HEK293 (cell line): ENCODE results near the gene KIF25.

ENCODE experiments used
- CTCF ChIA-PET: fragments of 350-600 bp; formaldehyde crosslinking; extraction: SDS; loops from one replicate; lab custom pipeline; 2021; ENCODE audit warnings: antibody characterized with exemption; lab: Yijun Ruan, JAX
- POLR2A ChIA-PET: fragments of 300-600 bp; formaldehyde crosslinking; extraction: SDS; loops from one replicate; lab custom pipeline; 2020; ENCODE audit warnings: antibody characterized with exemption, inconsistent platforms; lab: Yijun Ruan, JAX
- H3K27ac ChIP-seq: fragments of 200-500 bp; sonication (Bioruptor generic); 2 replicates; pipeline ENCODE4 v1.5.1; 2014; ENCODE audit warnings: low read depth, low read length, control low read depth, inconsistent platforms; ENCODE audit errors: extremely low read depth
- H3K36me3 ChIP-seq, 2 experiments: fragments of 200-500 bp in 1 of 2; sonication (Bioruptor generic) in 1 of 2; 1 replicate in 1 of 2; 2 replicates in 1 of 2; pipeline ENCODE4 v1.5.1; 2014 to 2017; ENCODE audit warnings: inconsistent platforms in 2 of 2, low read length in 2 of 2; ENCODE audit not compliant: control insufficient read depth in 2 of 2, insufficient read depth in 1 of 2
- H3K4me1 ChIP-seq: fragments of 200-500 bp; sonication (Bioruptor generic); 2 replicates; pipeline ENCODE4 v1.5.1; 2014; ENCODE audit warnings: mild to moderate bottlenecking, low read length, inconsistent platforms; ENCODE audit not compliant: control insufficient read depth, insufficient read depth
- H3K4me3 ChIP-seq: 2 replicates; pipeline ENCODE4 v1.5.1; 2011; ENCODE audit warnings: low read depth, mild to moderate bottlenecking, control low read depth, low read length, moderate library complexity
- H3K9me3 ChIP-seq: fragments of 200-500 bp; sonication (Bioruptor generic); 2 replicates; pipeline ENCODE4 v1.5.1; 2014; ENCODE audit warnings: low read depth, low read length, inconsistent platforms; ENCODE audit not compliant: control insufficient read depth, insufficient read depth
- IKZF3 ChIP-seq: fragments of 450-650 bp; IDR thresholded peaks from 2 replicates; pipeline ENCODE4 v1.5.0; 2018; ENCODE audit warnings: missing biosample characterization, mild to moderate bottlenecking, missing genetic modification characterization, moderate library complexity
- SP2 ChIP-seq: fragments of 450-650 bp; formaldehyde crosslinking; IDR thresholded peaks from 2 replicates; pipeline ENCODE4 v1.5.1; 2016; ENCODE audit warnings: missing biosample characterization, missing genetic modification characterization
- SP3 ChIP-seq: fragments of 450-650 bp; formaldehyde crosslinking; IDR thresholded peaks from 2 replicates; pipeline ENCODE4 v1.5.1; 2016; ENCODE audit warnings: missing biosample characterization, missing genetic modification characterization
- ZEB2 ChIP-seq: fragments of 450-650 bp; formaldehyde crosslinking; IDR thresholded peaks from 2 replicates; pipeline ENCODE4 v1.5.1; 2016; ENCODE audit warnings: missing biosample characterization, missing genetic modification characterization
- ZNF155 ChIP-seq: fragments of 450-650 bp; formaldehyde crosslinking; IDR thresholded peaks from 2 replicates; pipeline ENCODE4 v1.5.1; 2016; ENCODE audit warnings: missing biosample characterization, missing genetic modification characterization
- ZNF175 ChIP-seq: fragments of 450-650 bp; formaldehyde crosslinking; IDR thresholded peaks from 2 replicates; pipeline ENCODE4 v1.5.1; 2016; ENCODE audit warnings: missing biosample characterization, missing genetic modification characterization
- ZNF221 ChIP-seq: fragments of 450-650 bp; formaldehyde crosslinking; IDR thresholded peaks from 2 replicates; pipeline ENCODE4 v1.5.1; 2017; ENCODE audit warnings: missing biosample characterization, missing genetic modification characterization, borderline replicate concordance
- ZNF23 ChIP-seq: fragments of 450-650 bp; formaldehyde crosslinking; IDR thresholded peaks from 2 replicates; pipeline ENCODE4 v1.5.1; 2016; ENCODE audit warnings: missing biosample characterization, missing genetic modification characterization, borderline replicate concordance
- ZNF311 ChIP-seq: fragments of 450-650 bp; formaldehyde crosslinking; IDR thresholded peaks from 2 replicates; pipeline ENCODE4 v1.5.1; 2017; ENCODE audit warnings: missing biosample characterization, missing genetic modification characterization, borderline replicate concordance
- ZNF324 ChIP-seq: fragments of 450-650 bp; formaldehyde crosslinking; IDR thresholded peaks from 2 replicates; pipeline ENCODE4 v1.5.1; 2016; ENCODE audit warnings: missing biosample characterization, missing genetic modification characterization
- ZNF529 ChIP-seq: fragments of 450-650 bp; formaldehyde crosslinking; IDR thresholded peaks from 2 replicates; pipeline ENCODE4 v1.5.1; 2017; ENCODE audit warnings: missing genetic modification characterization, missing biosample characterization; ENCODE audit not compliant: insufficient replicate concordance
- ZNF544 ChIP-seq: fragments of 450-650 bp; formaldehyde crosslinking; IDR thresholded peaks from 2 replicates; pipeline ENCODE4 v1.5.0; 2017; ENCODE audit warnings: missing biosample characterization, missing genetic modification characterization
- ZNF600 ChIP-seq: fragments of 450-650 bp; formaldehyde crosslinking; IDR thresholded peaks from 2 replicates; pipeline ENCODE4 v1.5.1; 2016; ENCODE audit warnings: missing biosample characterization, missing genetic modification characterization
- ZNF785 ChIP-seq: fragments of 450-650 bp; formaldehyde crosslinking; IDR thresholded peaks from 2 replicates; pipeline ENCODE4 v1.5.1; 2016; ENCODE audit warnings: missing biosample characterization, missing genetic modification characterization
- TF ChIP-seq, protein P1 (sequence below): fragments of 450-650 bp; formaldehyde crosslinking; conservative IDR thresholded peaks from 2 replicates; pipeline ENCODE4 v1.5.1; 2016; ENCODE audit warnings: low read depth, missing biosample characterization, missing genetic modification characterization
- TF ChIP-seq, protein P2 (sequence below): fragments of 450-650 bp; formaldehyde crosslinking; IDR thresholded peaks from 2 replicates; pipeline ENCODE4 v1.5.1; 2016; ENCODE audit warnings: missing biosample characterization, missing genetic modification characterization
- TF ChIP-seq, protein P3 (sequence below): fragments of 450-650 bp; formaldehyde crosslinking; IDR thresholded peaks from 2 replicates; pipeline ENCODE4 v1.5.1; 2016; ENCODE audit warnings: missing biosample characterization, missing genetic modification characterization
- TF ChIP-seq, protein P4 (sequence below): fragments of 450-650 bp; formaldehyde crosslinking; IDR thresholded peaks from 2 replicates; pipeline ENCODE4 v1.5.1; 2016; ENCODE audit warnings: missing biosample characterization, missing genetic modification characterization
- TF ChIP-seq, protein P5 (sequence below): fragments of 450-650 bp; formaldehyde crosslinking; IDR thresholded peaks from 2 replicates; pipeline ENCODE4 v1.5.1; 2016; ENCODE audit warnings: missing biosample characterization, missing genetic modification characterization
- TF ChIP-seq, protein P6 (sequence below): fragments of 450-650 bp; formaldehyde crosslinking; IDR thresholded peaks from 2 replicates; pipeline ENCODE4 v1.5.1; 2016; ENCODE audit warnings: missing biosample characterization, missing genetic modification characterization

Gene KIF25

DNA sequence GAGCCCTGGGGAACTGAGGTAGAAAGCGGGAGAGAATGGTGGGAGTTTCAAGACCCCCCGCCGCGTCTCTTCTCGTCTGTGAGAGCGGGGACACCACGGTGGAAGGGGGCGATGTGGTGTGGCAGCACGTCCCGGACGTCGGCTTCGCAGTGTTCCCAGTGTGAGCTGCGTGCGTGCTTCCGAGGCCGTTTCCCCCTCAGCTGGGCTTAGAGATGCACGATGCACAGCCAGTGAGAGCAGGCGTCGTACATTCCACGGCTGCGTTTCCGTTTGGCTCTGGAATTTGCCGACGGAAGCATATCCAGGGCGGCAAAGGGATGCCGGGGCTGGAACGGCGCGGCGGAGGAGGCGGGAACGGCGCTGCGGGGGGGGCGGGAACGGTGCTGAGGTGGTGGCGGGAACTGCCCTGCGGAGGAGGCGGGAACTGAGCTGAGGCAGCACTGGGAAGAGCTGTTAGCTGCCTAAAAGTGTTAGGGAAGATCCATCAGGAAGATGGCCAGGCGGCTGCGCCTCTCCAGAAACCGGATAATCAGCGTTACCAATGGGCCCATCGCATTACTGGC lies 37.7 kb downstream of the KIF25 start (continued):
- TF ChIP-seq, protein P1, sequence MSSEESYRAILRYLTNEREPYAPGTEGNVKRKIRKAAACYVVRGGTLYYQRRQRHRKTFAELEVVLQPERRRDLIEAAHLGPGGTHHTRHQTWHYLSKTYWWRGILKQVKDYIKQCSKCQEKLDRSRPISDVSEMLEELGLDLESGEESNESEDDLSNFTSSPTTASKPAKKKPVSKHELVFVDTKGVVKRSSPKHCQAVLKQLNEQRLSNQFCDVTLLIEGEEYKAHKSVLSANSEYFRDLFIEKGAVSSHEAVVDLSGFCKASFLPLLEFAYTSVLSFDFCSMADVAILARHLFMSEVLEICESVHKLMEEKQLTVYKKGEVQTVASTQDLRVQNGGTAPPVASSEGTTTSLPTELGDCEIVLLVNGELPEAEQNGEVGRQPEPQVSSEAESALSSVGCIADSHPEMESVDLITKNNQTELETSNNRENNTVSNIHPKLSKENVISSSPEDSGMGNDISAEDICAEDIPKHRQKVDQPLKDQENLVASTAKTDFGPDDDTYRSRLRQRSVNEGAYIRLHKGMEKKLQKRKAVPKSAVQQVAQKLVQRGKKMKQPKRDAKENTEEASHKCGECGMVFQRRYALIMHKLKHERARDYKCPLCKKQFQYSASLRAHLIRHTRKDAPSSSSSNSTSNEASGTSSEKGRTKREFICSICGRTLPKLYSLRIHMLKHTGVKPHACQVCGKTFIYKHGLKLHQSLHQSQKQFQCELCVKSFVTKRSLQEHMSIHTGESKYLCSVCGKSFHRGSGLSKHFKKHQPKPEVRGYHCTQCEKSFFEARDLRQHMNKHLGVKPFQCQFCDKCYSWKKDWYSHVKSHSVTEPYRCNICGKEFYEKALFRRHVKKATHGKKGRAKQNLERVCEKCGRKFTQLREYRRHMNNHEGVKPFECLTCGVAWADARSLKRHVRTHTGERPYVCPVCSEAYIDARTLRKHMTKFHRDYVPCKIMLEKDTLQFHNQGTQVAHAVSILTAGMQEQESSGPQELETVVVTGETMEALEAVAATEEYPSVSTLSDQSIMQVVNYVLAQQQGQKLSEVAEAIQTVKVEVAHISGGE (tag by site-specific recombination): peak; percentile 83
- TF ChIP-seq, all 188 proteins: peak for 36

DNA sequence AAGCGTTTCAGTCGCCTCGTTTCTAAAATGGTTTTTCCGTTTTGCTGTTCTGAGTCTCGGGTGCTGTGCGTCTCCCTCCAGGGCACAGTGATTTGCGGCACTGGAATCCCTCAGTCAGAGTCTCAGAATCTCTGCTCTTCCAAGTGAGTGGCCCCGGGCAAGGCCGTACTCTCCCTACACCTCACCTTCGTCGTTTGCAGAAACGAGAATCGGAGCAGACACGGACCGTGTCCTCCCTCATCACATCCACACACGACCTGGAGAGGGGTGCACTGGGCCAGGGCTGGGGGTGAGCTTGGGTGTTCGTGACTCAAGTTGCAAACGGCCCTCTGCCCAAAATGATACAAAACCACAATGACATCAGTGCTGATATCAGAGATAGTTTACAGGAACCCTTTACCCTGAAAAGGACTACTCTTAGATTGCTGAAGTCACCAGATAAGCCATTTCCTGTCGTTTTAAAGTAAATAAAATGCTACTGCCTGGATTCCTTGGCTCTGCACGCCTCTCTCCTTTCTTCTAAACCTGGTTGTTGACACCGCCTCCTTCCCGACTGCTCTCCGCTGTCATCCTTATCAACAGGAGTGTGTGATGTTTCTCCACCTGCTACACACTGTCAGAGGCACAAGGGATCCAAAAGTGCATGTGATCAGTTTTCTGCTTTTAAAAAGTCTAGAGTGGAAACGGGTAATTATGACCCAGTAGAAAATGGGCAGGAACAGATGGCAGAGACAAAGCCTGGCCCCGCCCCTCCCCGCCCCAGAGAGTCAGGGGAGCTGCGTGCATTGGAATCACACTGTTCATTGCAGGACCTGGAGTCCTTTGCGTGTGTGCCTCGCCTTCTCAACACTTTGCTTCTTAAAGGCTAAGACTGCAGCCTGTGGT lies 38.4 kb downstream of the KIF25 start:
- Histone ChIP-seq H3K27ac (peak overlapping the region; percentile 77), H3K4me3 (peak overlapping the region; percentile 34), H3K9me3 (no peaks in the 10 kb centered on the region)
- TF ChIP-seq ZNF600 (peak; percentile 6; the same call in 1 of the 2 replicates), ZNF324 (no peak), ZNF544 (no peak), ZNF529 (tag by site-specific recombination) (no peak), SP3 (peak; percentile 68), ZEB2 (tag by site-specific recombination) (peak; percentile 91), ZNF23 (no peak), IKZF3 (tag by site-specific recombination) (no peak), ZNF785 (tag by site-specific recombination) (no peak), SP2 (tag by site-specific recombination) (peak; percentile 63), ZNF311 (tag by site-specific recombination) (no peak), ZNF175 (tag by site-specific recombination) (no peak), ZNF155 (tag by site-specific recombination) (no peak), ZNF221 (tag by site-specific recombination) (no peak)
- TF ChIP-seq, protein P2, sequence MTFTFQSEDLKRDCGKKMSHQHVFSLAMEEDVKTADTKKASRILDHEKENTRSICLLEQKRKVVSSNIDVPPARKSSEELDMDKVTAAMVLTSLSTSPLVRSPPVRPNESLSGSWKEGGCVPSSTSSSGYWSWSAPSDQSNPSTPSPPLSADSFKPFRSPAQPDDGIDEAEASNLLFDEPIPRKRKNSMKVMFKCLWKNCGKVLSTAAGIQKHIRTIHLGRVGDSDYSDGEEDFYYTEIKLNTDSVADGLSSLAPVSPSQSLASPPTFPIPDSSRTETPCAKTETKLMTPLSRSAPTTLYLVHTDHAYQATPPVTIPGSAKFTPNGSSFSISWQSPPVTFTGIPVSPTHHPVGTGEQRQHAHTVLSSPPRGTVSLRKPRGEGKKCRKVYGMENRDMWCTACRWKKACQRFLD (tag by site-specific recombination): no peak
- TF ChIP-seq, protein P3, sequence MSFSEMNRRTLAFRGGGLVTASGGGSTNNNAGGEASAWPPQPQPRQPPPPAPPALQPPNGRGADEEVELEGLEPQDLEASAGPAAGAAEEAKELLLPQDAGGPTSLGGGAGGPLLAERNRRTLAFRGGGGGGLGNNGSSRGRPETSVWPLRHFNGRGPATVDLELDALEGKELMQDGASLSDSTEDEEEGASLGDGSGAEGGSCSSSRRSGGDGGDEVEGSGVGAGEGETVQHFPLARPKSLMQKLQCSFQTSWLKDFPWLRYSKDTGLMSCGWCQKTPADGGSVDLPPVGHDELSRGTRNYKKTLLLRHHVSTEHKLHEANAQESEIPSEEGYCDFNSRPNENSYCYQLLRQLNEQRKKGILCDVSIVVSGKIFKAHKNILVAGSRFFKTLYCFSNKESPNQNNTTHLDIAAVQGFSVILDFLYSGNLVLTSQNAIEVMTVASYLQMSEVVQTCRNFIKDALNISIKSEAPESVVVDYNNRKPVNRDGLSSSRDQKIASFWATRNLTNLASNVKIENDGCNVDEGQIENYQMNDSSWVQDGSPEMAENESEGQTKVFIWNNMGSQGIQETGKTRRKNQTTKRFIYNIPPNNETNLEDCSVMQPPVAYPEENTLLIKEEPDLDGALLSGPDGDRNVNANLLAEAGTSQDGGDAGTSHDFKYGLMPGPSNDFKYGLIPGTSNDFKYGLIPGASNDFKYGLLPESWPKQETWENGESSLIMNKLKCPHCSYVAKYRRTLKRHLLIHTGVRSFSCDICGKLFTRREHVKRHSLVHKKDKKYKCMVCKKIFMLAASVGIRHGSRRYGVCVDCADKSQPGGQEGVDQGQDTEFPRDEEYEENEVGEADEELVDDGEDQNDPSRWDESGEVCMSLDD (tag by site-specific recombination): peak; percentile 61; the same call in 1 of the 2 replicates
- TF ChIP-seq, protein P4, sequence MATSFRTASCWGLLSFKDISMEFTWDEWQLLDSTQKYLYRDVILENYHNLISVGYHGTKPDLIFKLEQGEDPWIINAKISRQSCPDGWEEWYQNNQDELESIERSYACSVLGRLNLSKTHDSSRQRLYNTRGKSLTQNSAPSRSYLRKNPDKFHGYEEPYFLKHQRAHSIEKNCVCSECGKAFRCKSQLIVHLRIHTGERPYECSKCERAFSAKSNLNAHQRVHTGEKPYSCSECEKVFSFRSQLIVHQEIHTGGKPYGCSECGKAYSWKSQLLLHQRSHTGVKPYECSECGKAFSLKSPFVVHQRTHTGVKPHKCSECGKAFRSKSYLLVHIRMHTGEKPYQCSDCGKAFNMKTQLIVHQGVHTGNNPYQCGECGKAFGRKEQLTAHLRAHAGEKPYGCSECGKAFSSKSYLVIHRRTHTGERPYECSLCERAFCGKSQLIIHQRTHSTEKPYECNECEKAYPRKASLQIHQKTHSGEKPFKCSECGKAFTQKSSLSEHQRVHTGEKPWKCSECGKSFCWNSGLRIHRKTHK (tag by site-specific recombination): no peak
- TF ChIP-seq, protein P5, sequence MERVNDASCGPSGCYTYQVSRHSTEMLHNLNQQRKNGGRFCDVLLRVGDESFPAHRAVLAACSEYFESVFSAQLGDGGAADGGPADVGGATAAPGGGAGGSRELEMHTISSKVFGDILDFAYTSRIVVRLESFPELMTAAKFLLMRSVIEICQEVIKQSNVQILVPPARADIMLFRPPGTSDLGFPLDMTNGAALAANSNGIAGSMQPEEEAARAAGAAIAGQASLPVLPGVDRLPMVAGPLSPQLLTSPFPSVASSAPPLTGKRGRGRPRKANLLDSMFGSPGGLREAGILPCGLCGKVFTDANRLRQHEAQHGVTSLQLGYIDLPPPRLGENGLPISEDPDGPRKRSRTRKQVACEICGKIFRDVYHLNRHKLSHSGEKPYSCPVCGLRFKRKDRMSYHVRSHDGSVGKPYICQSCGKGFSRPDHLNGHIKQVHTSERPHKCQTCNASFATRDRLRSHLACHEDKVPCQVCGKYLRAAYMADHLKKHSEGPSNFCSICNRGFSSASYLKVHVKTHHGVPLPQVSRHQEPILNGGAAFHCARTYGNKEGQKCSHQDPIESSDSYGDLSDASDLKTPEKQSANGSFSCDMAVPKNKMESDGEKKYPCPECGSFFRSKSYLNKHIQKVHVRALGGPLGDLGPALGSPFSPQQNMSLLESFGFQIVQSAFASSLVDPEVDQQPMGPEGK (tag by site-specific recombination): peak; percentile 90
- TF ChIP-seq, protein P6, sequence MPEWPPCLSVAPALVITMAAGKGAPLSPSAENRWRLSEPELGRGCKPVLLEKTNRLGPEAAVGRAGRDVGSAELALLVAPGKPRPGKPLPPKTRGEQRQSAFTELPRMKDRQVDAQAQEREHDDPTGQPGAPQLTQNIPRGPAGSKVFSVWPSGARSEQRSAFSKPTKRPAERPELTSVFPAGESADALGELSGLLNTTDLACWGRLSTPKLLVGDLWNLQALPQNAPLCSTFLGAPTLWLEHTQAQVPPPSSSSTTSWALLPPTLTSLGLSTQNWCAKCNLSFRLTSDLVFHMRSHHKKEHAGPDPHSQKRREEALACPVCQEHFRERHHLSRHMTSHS (tag by site-specific recombination): no peak

More for the DNA sequence above, 38.4 kb downstream of the KIF25 start:
- POLR2A ChIA-PET: interaction anchor here (0.6 to 1.2 kb wide), 4 partner anchors 12 to 212 kb away, joined by 3 to 11 read pairs (median 4); no protein-coding TSS in a partner anchor
- CTCF ChIA-PET: no interaction called here
- H3K36me3 ChIP-seq: peaks cover 0 to 3% of the 10 kb centered on the region in 2 experiments; a peak in 1 of 3 replicates
- H3K4me1 ChIP-seq: peaks cover 3% of the 10 kb centered on the region
